Esophagus muscularis mucosa (tissue), 4 donors: ENCODE results near the gene ZBTB17.

Experiments used
- EP300 ChIP-seq: sonication (generic); formaldehyde crosslinking; IDR thresholded peaks from one replicate; pipeline ENCODE4 v1.6.1; 2017; ENCODE audit warnings: antibody characterized with exemption
- POLR2A ChIP-seq: fragments of 450-650 bp; IDR thresholded peaks from one replicate; pipeline ENCODE4 v1.6.1; 2017; ENCODE audit warnings: antibody characterized with exemption, moderate library complexity, mild to moderate bottlenecking, low read depth
- POLR2AphosphoS5 ChIP-seq, 2 donors: sonication (generic); formaldehyde crosslinking; IDR thresholded peaks; one replicate each; pipeline ENCODE4 v1.6.1; 2017; ENCODE audit warnings: antibody characterized with exemption in 2 of 2
- TF ChIP-seq, protein P1 (sequence below), 3 experiments: fragments of 200-600 bp in 2 of 3; fragments of 450-650 bp in 1 of 3; sonication (generic) in 2 of 3; IDR thresholded peaks; one replicate each; pipeline ENCODE4 v1.5.1; 2017 to 2019; ENCODE audit warnings: antibody characterized with exemption in 3 of 3, mild to moderate bottlenecking in 2 of 3, moderate library complexity in 1 of 3

DNA sequence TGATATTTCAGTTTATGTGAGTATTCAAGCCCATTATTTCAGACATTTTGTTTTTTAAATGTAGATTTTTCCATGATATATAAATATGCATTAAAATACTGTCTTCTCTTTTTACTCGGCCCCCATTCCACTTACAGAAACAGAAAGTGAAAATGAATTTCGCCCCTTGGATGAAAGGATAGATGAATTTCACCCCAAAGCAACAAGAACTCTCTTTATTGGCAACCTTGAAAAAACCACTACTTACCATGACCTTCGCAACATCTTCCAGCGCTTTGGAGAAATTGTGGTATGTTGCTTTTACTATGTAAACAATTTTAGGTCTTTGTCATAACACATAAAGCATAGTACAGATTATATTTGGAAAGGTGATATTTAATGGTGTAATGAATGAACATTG is 59.9 kb downstream of the ZBTB17 start:
- TF ChIP-seq, protein P1, sequence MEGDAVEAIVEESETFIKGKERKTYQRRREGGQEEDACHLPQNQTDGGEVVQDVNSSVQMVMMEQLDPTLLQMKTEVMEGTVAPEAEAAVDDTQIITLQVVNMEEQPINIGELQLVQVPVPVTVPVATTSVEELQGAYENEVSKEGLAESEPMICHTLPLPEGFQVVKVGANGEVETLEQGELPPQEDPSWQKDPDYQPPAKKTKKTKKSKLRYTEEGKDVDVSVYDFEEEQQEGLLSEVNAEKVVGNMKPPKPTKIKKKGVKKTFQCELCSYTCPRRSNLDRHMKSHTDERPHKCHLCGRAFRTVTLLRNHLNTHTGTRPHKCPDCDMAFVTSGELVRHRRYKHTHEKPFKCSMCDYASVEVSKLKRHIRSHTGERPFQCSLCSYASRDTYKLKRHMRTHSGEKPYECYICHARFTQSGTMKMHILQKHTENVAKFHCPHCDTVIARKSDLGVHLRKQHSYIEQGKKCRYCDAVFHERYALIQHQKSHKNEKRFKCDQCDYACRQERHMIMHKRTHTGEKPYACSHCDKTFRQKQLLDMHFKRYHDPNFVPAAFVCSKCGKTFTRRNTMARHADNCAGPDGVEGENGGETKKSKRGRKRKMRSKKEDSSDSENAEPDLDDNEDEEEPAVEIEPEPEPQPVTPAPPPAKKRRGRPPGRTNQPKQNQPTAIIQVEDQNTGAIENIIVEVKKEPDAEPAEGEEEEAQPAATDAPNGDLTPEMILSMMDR (IDR thresholded peaks at IDR 0.05): no peak
- TF ChIP-seq POLR2AphosphoS5 (IDR thresholded peaks at IDR 0.05): no peak
- TF ChIP-seq EP300: no peak
- no peak for TF ChIP-seq POLR2A
